NCI-H1092 treated with DMSO at 0.1 percent for 48 hours (cell line): ENCODE measurements around the gene GCLM.
"Not testable (repeated sequence)": the region's sequence is repeated elsewhere in the genome, so short reads cannot be mapped to it uniquely, and the experiment has no call there.

ENCODE experiments used
- DNase-seq: peaks from one replicate; lab custom pipeline; 2025; lab: John Stamatoyannopoulos, UW

The GCLM gene

GRCh38 chr1:93909146-93910050 is at the start of gene GCLM:
Gene GCLM (minus strand): TSS chr1:93909430. CDS start chr1:93909163, 267 bp downstream.
- peak; percentile 85 for DNase-seq

GRCh38 chr1:93958726-93959100 is 49.5 kb upstream of the GCLM start:
- DNase-seq = no peak

GRCh38 chr1:93958032-93958725 is 48.9 kb upstream of the GCLM start:
- DNase-seq = no peak

- DNase-seq = no peak
Measured at GRCh38 chr1:93955765-93956164, 46.5 kb upstream of the GCLM start.

- not testable (repeated sequence) for DNase-seq
Measured at GRCh38 chr1:93947002-93947686, 37.9 kb upstream of the GCLM start.

GRCh38 chr1:93938461-93939145 is 29.4 kb upstream of the GCLM start:
- DNase-seq = no peak

GRCh38 chr1:93937997-93938396 is 28.8 kb upstream of the GCLM start:
- DNase-seq = no peak

GRCh38 chr1:93925206-93925605 is 16.0 kb upstream of the GCLM start:
- DNase-seq = no peak

- DNase-seq = no peak
Measured at GRCh38 chr1:93919780-93920179, 10.6 kb upstream of the GCLM start.

GRCh38 chr1:93917302-93917701 is 8.1 kb upstream of the GCLM start:
- no peak for DNase-seq

- not testable (repeated sequence) for DNase-seq
Measured at GRCh38 chr1:93910880-93911279, 1.6 kb upstream of the GCLM start.

- DNase-seq = no peak
Measured at GRCh38 chr1:93910305-93910704, 1.1 kb upstream of the GCLM start.

- DNase-seq = peak; percentile 10
Measured at GRCh38 chr1:93908394-93909145, 660 bp downstream of the GCLM start.

GRCh38 chr1:93907718-93908117 is 1.5 kb downstream of the GCLM start:
- DNase-seq = peak; percentile 42

GRCh38 chr1:93906480-93906879 is 2.8 kb downstream of the GCLM start:
- DNase-seq = no peak

- DNase-seq = no peak
Measured at GRCh38 chr1:93905734-93906133, 3.5 kb downstream of the GCLM start.

- DNase-seq = no peak
Measured at GRCh38 chr1:93905051-93905450, 4.2 kb downstream of the GCLM start.

GRCh38 chr1:93904228-93904627 is 5.0 kb downstream of the GCLM start:
- DNase-seq = no peak

GRCh38 chr1:93900723-93901504 is 8.3 kb downstream of the GCLM start:
- no peak for DNase-seq

- DNase-seq = no peak
Measured at GRCh38 chr1:93899543-93900207, 9.6 kb downstream of the GCLM start.
